ENCODE data around the gene LHFPL3. TPM values are rescaled to one million over a fixed set of nuclear protein-coding genes. Genes with fewer than 3 reads are reported as not detected.

LHFPL3 gene
- total RNA-seq, 1 donor from 2014 or later = 0.30 TPM

GRCh38 chr7:104431930-104432329 lies 103.5 kb downstream of the LHFPL3 start:
- Histone ChIP-seq H3K4me2 (no peak overlapping the region), H3K79me2 (ENCODE audit: low read depth) (no peaks in the 10 kb centered on the region), H3K9ac (no peak overlapping the region), H3K4me1 (no peaks in the 10 kb centered on the region), H4K20me1 (ENCODE audit: low read depth) (no peaks in the 10 kb centered on the region), H3K9me3 (ENCODE audit: low read depth) (no peaks in the 10 kb centered on the region), H3K4me3 (no peak overlapping the region), H3K36me3 (no peaks in the 10 kb centered on the region), H3K27ac (no peak overlapping the region), H3F3A (ENCODE audit: low read depth) (no peaks in the 10 kb centered on the region), H3K27me3 (no peaks in the 10 kb centered on the region), H2AFZ (replicated peaks) (no peak overlapping the region)
- Mint-ChIP-seq H3K4me3 (no peak overlapping the region), H3K27ac (no peak overlapping the region), H3K9me3 (no peaks in the 10 kb centered on the region), H3K27me3 (ENCODE audit: insufficient read depth, low read depth) (no peaks in the 10 kb centered on the region), H3K36me3 (no peaks in the 10 kb centered on the region), H3K4me1 (no peaks in the 10 kb centered on the region)
- TF ChIP-seq EZH2phosphoT487 (IDR thresholded peaks at IDR 0.05) (no peak), EZH2 (IDR thresholded peaks at IDR 0.05) (no peak), CTCF (IDR thresholded peaks at IDR 0.05) (no peak)
- no peak for DNase-seq (ENCODE audit: low spot score)

- no peaks in the 10 kb centered on the region for H3K79me2 ChIP-seq (ENCODE audit: low read depth)
- H3K4me1 ChIP-seq = no peaks in the 10 kb centered on the region
- H3K27ac ChIP-seq = no peak overlapping the region
- no peak overlapping the region for H3K9ac ChIP-seq
- no peak for DNase-seq (ENCODE audit: low spot score)
- no peaks in the 10 kb centered on the region for H3K27me3 ChIP-seq
- no peaks in the 10 kb centered on the region for H3K4me1 Mint-ChIP-seq
- no peak overlapping the region for H2AFZ ChIP-seq (replicated peaks)
- no peaks in the 10 kb centered on the region for H3F3A ChIP-seq (ENCODE audit: low read depth)
- no peak overlapping the region for H3K4me3 ChIP-seq
- H3K9me3 Mint-ChIP-seq = no peaks in the 10 kb centered on the region
- no peak for TF ChIP-seq CTCF (IDR thresholded peaks at IDR 0.05)
- TF ChIP-seq EZH2phosphoT487 (IDR thresholded peaks at IDR 0.05) = no peak
- no peak for TF ChIP-seq EZH2 (IDR thresholded peaks at IDR 0.05)
- H3K9me3 ChIP-seq (ENCODE audit: low read depth) = peaks cover 3% of the 10 kb centered on the region
- no peak overlapping the region for H3K4me2 ChIP-seq
- H3K36me3 ChIP-seq = no peaks in the 10 kb centered on the region
- H3K27me3 Mint-ChIP-seq (ENCODE audit: insufficient read depth, low read depth) = no peaks in the 10 kb centered on the region
- H3K27ac Mint-ChIP-seq = no peak overlapping the region
- H4K20me1 ChIP-seq (ENCODE audit: low read depth) = no peaks in the 10 kb centered on the region
- no peak overlapping the region for H3K4me3 Mint-ChIP-seq
- H3K36me3 Mint-ChIP-seq = no peaks in the 10 kb centered on the region
These were observed 105.7 kb downstream of the LHFPL3 start for GRCh38 chr7:104434129-104434528.

GRCh38 chr7:104442481-104442880 lies 114.1 kb downstream of the LHFPL3 start:
- no peak overlapping the region for H3K4me3 ChIP-seq
- DNase-seq (ENCODE audit: low spot score) = no peak
- no peaks in the 10 kb centered on the region for H3K4me1 ChIP-seq

More at GRCh38 chr7:104442481-104442880, 114.1 kb downstream of the LHFPL3 start:
- Mint-ChIP-seq H3K4me3 (no peak overlapping the region), H3K27ac (no peak overlapping the region), H3K9me3 (no peaks in the 10 kb centered on the region), H3K4me1 (peaks cover 25% of the 10 kb centered on the region), H3K27me3 (ENCODE audit: insufficient read depth, low read depth) (no peaks in the 10 kb centered on the region), H3K36me3 (no peaks in the 10 kb centered on the region)
- no peak overlapping the region for H3K4me2 ChIP-seq
- H2AFZ ChIP-seq (replicated peaks) = no peak overlapping the region
- no peaks in the 10 kb centered on the region for H3F3A ChIP-seq (ENCODE audit: low read depth)
- H3K9ac ChIP-seq = no peak overlapping the region
- TF ChIP-seq EZH2phosphoT487 (IDR thresholded peaks at IDR 0.05) (no peak), EZH2 (IDR thresholded peaks at IDR 0.05) (no peak), CTCF (IDR thresholded peaks at IDR 0.05) (no peak)
- no peaks in the 10 kb centered on the region for H4K20me1 ChIP-seq (ENCODE audit: low read depth)
- no peaks in the 10 kb centered on the region for H3K27me3 ChIP-seq
- H3K27ac ChIP-seq = no peak overlapping the region
- H3K36me3 ChIP-seq = no peaks in the 10 kb centered on the region
- peaks cover 3% of the 10 kb centered on the region for H3K9me3 ChIP-seq (ENCODE audit: low read depth)
- no peaks in the 10 kb centered on the region for H3K79me2 ChIP-seq (ENCODE audit: low read depth)
